ENCODE measurements around the gene DEFB118.
"Not testable (repeated sequence)": the region's sequence is repeated elsewhere in the genome, so short reads cannot be mapped to it uniquely, and the experiment has no call there.

The DEFB118 gene

GRCh38 chr20:31368301-31368700 is at the start of gene DEFB118:
DEFB118 (plus strand) TSS chr20:31368601; CDS start chr20:31368651, 50 bp downstream.
- DNase-seq = no peak

- DNase-seq = no peak
Measured at GRCh38 chr20:31322504-31322903, 45.9 kb upstream of the DEFB118 start.

GRCh38 chr20:31330893-31331292 is 37.5 kb upstream of the DEFB118 start:
- DNase-seq = no peak

GRCh38 chr20:31341470-31341869 is 26.9 kb upstream of the DEFB118 start:
- no peak for DNase-seq

- DNase-seq = no peak
Measured at GRCh38 chr20:31355981-31356380, 12.4 kb upstream of the DEFB118 start.

- DNase-seq = no peak
Measured at GRCh38 chr20:31363295-31363694, 5.1 kb upstream of the DEFB118 start.

- not testable (repeated sequence) for DNase-seq
Measured at GRCh38 chr20:31364272-31364671, 4.1 kb upstream of the DEFB118 start.

- no peak for DNase-seq
Measured at GRCh38 chr20:31374346-31374745, 5.9 kb downstream of the DEFB118 start.

GRCh38 chr20:31390490-31390889 is 22.1 kb downstream of the DEFB118 start, which contains the start of gene DEFB119:
DEFB119 (minus strand) TSS chr20:31390590; CDS start chr20:31390483, 107 bp downstream.
- DNase-seq = no peak

GRCh38 chr20:31392836-31393235 is 24.4 kb downstream of the DEFB118 start:
- DNase-seq = no peak

- DNase-seq = no peak
Measured at GRCh38 chr20:31394900-31395299, 26.5 kb downstream of the DEFB118 start.

GRCh38 chr20:31403886-31404285 is 35.5 kb downstream of the DEFB118 start:
- DNase-seq = no peak

GRCh38 chr20:31406115-31406514 is 37.7 kb downstream of the DEFB118 start, which contains the start of gene DEFB121:
DEFB121 (minus strand) TSS chr20:31406215; CDS start chr20:31406152, 63 bp downstream.
- DNase-seq = no peak

GRCh38 chr20:31410011-31410410 is 41.6 kb downstream of the DEFB118 start:
- DNase-seq = no peak

- no peak for DNase-seq
Measured at GRCh38 chr20:31414381-31414780, 46.0 kb downstream of the DEFB118 start.

- DNase-seq = no peak
Measured at GRCh38 chr20:31415653-31416052, 47.3 kb downstream of the DEFB118 start.

- no peak for DNase-seq
Measured at GRCh38 chr20:31418307-31418706, 49.9 kb downstream of the DEFB118 start.
